ENCODE measurements around the gene CHST1. TPM values are rescaled to one million over a fixed set of nuclear protein-coding genes. Genes with fewer than 3 reads are reported as not detected.

CHST1 gene
- total and polyA plus RNA-seq, 10 of the 15 experiments (the other 5 are each of a cell fraction or from before 2014, with no cell fraction given): not detected

GRCh38 chr11:45677770-45678512 lies 12.5 kb upstream of the CHST1 start:
- in situ Hi-C loops (cut with MboI): no loop called here
- TF ChIP-seq MLLT1 (IDR thresholded peaks at IDR 0.05) (no peak), HCFC1 (IDR thresholded peaks at IDR 0.05; ENCODE audit: low read length) (no peak), NRF1 (conservative IDR thresholded peaks at IDR 0.05; ENCODE audit: low read depth, low read length) (no peak), TBL1XR1 (IDR thresholded peaks at IDR 0.05; ENCODE audit: low read depth, low read length) (no peak), ATF7 (IDR thresholded peaks at IDR 0.05; ENCODE audit: low read depth) (no peak), BMI1 (IDR thresholded peaks at IDR 0.05; ENCODE audit: borderline replicate concordance) (no peak), YY1 (IDR thresholded peaks at IDR 0.05; ENCODE audit: low read depth, low read length) (no peak), SP1 (IDR thresholded peaks at IDR 0.05; ENCODE audit: low read depth, low read length) (no peak), MAX (IDR thresholded peaks at IDR 0.05; ENCODE audit: low read depth, low read length) (no peak), POLR2A (IDR thresholded peaks at IDR 0.05; ENCODE audit: low read depth, low read length) (no peak), MEF2B (IDR thresholded peaks at IDR 0.05; ENCODE audit: partially characterized antibody, poor library complexity, severe bottlenecking) (no peak), JUND (IDR thresholded peaks at IDR 0.05; ENCODE audit: low read depth, low read length) (no peak), EED (IDR thresholded peaks at IDR 0.05; ENCODE audit: low read depth) (no peak), USF1 (IDR thresholded peaks at IDR 0.05; ENCODE audit: borderline replicate concordance, extremely low read length, insufficient read depth, low read depth, low read length) (no peak), HDAC2 (IDR thresholded peaks at IDR 0.05) (no peak), E4F1 (IDR thresholded peaks at IDR 0.05; ENCODE audit: borderline replicate concordance, partially characterized antibody) (no peak)

More at GRCh38 chr11:45677770-45678512, 12.5 kb upstream of the CHST1 start:
- intact Hi-C loops (cut with micrococcal nuclease; ENCODE audit: unreplicated experiment): no loop called here
- no peaks in the 10 kb centered on the region for H4K20me1 ChIP-seq (ENCODE audit: control insufficient read depth, insufficient read depth)
- H3K9ac ChIP-seq (ENCODE audit: control insufficient read depth, insufficient read depth, low read length): no peak overlapping the region
- no peak overlapping the region for H3K4me2 ChIP-seq (ENCODE audit: control insufficient read depth, insufficient read depth)
- H3K36me3 ChIP-seq (ENCODE audit: control insufficient read depth in 2 of 2, insufficient read depth in 2 of 2, low read length in 1 of 2): no peaks in the 10 kb centered on the region
- peaks cover 8% of the 10 kb centered on the region for H3K4me1 ChIP-seq (ENCODE audit: control insufficient read depth, insufficient read depth, low read length)
- ChIA-PET POLR2A (no interaction called here), SMC1A (ENCODE audit: uncharacterized antibody, unreplicated experiment) (no interaction called here), CTCF (no interaction called here), RAD21 (ENCODE audit: unreplicated experiment) (no interaction called here)
- no peak overlapping the region for H2AFZ ChIP-seq (ENCODE audit: control insufficient read depth, low read depth, low read length)
- WGBS (ENCODE audit: insufficient coverage, insufficient replicate concordance, low lambda C conversion rate, missing lambda C conversion rate): 29% methylated on average over 8 of the region's 8 CpGs
- no peak overlapping the region for H3K27ac ChIP-seq (ENCODE audit: control insufficient read depth, insufficient read depth)
- FAIRE-seq (no peak), DNase-seq (ENCODE audit: low read depth, low spot score) (no peak), ATAC-seq (no peak)
- no peaks in the 10 kb centered on the region for H3K9me3 ChIP-seq (replicated peaks; ENCODE audit: control insufficient read depth, insufficient read depth, low read length)
- no TSS peak for BruUV-seq (replicated peaks)
- H3K79me2 ChIP-seq (ENCODE audit: control insufficient read depth, insufficient read depth, low read length): no peaks in the 10 kb centered on the region
- H3K4me3 ChIP-seq: no peak overlapping the region
- no peaks in the 10 kb centered on the region; a peak in 1 of 4 replicates for H3K27me3 ChIP-seq (replicated peaks in 1 of 2; ENCODE audit: control insufficient read depth in 2 of 2, insufficient read depth in 2 of 2, low read length in 1 of 2)
